VCaP (cell line): ENCODE data around the gene CDH1.

Experiments
- H3K27ac ChIP-seq: fragments of 450-650 bp; 2 replicates; pipeline ENCODE4 v1.5.1; 2017
- CTCF ChIP-seq: fragments of 450-650 bp; conservative IDR thresholded peaks from 2 replicates; pipeline ENCODE4 v1.5.1; 2017; ENCODE audit warnings: mild to moderate bottlenecking, moderate library complexity

The CDH1 gene

DNA sequence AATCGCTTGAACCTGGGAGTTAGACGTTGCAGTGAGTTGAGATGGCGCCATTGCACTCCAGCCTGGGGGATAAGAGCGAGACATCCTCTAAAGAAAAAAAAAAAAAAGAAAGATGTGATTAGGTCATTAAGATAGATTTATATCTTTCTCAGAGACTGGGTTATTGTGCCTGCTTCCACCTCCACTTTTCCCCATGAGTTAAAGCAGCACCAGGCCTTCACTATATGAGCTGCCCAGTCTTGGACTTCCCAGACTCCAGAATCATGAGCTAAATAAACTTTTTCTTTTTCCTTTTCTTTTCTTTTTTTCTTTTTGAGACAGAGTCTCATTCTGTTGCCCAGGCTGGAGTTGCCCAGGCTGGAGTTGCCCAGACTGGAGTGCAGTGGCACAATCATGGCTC, 19.4 kb upstream of the CDH1 start:
- TF ChIP-seq CTCF, result no peak
- H3K27ac ChIP-seq, result no peak overlapping the region

GRCh38 chr16:68718590-68718989, 18.5 kb upstream of the CDH1 start:
- no peak for TF ChIP-seq CTCF
- no peak overlapping the region for H3K27ac ChIP-seq

DNA sequence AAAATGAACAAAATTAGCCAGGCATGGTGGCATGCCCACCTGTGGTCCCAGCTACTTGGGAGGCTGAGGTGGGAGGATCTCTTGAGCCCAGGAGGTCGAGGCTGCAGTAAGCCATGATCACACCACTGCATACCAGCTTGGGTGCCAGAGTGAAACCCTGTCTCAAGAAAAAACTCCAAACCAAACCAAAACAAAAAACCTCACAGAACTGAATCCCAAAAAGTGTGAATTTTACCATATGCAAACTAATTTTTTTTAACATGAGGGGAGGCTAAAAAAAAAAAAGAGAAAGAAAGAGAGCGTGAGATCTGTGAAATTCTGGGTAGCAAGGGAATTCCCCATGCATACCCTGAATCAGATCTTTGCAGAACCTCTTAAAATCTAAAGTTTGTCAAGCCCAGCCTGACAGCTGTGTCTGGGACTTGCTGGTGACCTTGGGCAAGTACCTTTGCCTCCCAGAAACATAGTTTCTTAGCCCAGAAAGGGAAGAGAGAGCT, 17.1 kb upstream of the CDH1 start:
- TF ChIP-seq CTCF, result no peak
- no peak overlapping the region for H3K27ac ChIP-seq

DNA sequence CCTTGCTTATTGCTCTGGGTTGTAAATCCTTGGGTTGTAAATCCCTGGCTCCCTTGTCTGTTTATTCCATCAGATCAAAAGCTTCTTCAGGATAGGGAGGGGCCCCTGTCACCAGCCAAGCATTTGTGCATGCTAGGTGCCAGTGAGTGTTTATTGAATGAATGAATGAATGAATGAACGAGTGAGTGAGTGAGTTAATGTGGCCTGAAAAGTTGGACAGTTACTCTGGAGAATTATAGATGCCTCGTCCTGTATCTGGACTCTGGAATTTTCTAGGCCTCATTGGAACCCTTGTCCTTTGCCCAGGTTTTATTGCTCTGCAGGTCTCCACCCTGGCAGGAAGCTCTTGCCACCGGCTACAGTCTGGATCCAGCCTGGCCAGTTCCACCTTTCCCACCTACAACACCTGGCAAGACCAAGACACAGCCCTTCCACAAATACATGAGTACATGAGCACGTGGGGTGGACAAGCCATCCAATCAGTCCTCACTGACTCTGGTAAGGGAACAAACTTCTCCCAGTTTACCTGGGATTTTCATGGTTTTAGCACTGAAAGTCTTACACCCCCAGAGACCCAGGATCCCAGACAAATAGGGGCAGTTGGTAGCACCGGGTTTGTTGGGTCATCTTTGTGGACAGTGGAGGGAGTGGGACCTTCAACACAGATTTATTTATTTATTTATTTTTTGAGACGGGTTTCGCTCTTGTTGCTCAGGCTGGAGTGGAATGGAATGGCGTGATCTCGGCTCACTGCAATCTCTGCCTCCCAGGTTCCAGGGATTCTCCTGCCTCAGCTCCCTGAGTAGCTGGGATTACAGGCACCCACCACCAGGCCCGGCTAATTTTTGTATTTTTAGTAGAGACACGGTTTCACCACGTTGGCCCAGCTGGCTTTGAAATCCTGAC, 14.7 kb upstream of the CDH1 start:
- TF ChIP-seq CTCF, result no peak
- no peak overlapping the region for H3K27ac ChIP-seq

- no peak for TF ChIP-seq CTCF
- no peak overlapping the region for H3K27ac ChIP-seq
These were observed 12.3 kb upstream of the CDH1 start for GRCh38 chr16:68724797-68725196.

DNA sequence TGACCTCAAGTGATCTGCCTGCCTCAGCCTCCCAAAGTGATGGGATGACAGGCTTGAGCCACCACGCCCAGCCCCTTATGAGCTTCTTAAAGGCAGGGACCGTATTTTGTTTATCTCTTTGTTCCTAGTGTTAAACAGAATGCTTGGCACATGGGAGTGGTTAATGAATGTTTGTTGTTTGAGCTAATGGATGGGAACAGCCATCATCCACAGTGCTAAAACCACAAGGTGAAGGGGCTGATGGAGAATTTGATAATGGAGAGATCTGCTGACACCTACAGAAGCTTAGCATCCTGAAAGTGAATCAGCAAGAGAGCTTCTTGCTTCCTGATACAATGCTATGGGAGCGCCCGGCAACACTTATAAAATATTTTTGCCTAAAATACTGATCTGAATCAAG, 8.6 kb upstream of the CDH1 start:
- no peak for TF ChIP-seq CTCF

GRCh38 chr16:68731637-68732036, 5.5 kb upstream of the CDH1 start:
- TF ChIP-seq CTCF, result no peak
- H3K27ac ChIP-seq, result peak overlapping the region; percentile 76

More for the DNA sequence above, 8.6 kb upstream of the CDH1 start:
- H3K27ac ChIP-seq, result no peak overlapping the region
